ENCODE results near the gene GPA33. TPM values are rescaled to one million over a fixed set of nuclear protein-coding genes. Genes with fewer than 3 reads are reported as not detected.

The GPA33 gene
- total and polyA plus RNA-seq, 9 of the 15 experiments (the other 6 are each of a cell fraction or from before 2014, with no cell fraction given), result 0.13 TPM; not detected in 8

DNA sequence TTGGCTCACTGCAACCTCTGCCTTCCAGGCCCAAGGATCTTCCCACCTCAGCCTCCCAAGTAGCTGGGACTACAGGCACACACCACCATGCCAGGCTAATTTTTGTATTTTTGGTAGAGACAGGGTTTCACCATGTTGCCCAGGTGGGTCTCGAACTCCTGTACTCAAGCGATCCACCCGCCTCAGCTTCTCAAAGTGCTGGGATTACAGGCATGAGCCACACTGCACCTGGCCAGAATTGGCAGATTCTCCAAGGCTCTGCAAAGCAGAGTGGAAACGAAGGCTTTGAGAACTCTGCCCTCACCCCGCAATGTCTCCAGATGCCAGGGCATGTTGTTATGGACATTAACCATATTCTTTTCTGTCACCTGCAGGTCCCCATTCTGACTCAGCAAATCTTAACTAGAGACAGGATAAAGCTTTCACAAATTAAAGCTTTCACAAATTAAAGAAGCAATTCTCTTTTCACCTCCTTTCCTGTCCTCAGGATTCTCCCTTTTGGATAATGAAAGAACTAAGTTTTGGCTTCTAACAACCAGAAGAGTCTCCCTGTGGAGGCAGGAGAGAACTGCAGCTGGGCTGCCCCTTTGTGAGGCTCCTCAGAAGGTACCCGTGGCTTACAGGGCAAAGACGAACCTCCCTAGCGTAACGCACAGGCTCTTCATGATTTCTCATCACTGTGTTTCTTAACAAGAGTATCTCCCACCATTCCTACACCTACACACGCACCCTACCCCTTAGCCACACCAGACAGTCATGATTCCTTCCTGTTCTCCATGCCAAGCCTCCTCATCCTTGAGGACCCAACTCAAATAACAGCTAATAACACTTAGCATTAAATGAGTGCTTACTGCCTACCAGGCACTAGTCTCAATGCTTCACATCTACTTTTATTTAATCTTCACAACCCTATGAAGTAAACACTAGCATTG, 29.8 kb downstream of the GPA33 start:
- FAIRE-seq, result no peak

More for the DNA sequence above, 29.8 kb downstream of the GPA33 start:
- no peak overlapping the region for H3K4me3 ChIP-seq
- no peaks in the 10 kb centered on the region for H3K36me3 ChIP-seq (ENCODE audit: control insufficient read depth, insufficient read depth, low read length)
- in situ Hi-C loops (cut with MboI) (loop anchor here (10.0 kb wide), 1 partner anchor 634 kb away; no protein-coding TSS in a partner anchor), intact Hi-C loops (cut with micrococcal nuclease) (no loop called here)
- DNase-seq (ENCODE audit: extremely low read depth in 1 of 4, low spot score in 3 of 4), result peak in 2 of 4 experiments; percentile 26 to 32
- POLR2A ChIA-PET, result interaction anchor here (0.6 to 3.7 kb wide), 3 partner anchors 10 to 256 kb away, joined by 3 to 11 read pairs (median 3); no protein-coding TSS in a partner anchor
- H3K27ac ChIP-seq (ENCODE audit: extremely low read depth, low read depth, low read length), result no peak overlapping the region
- no peak overlapping the region for H3K4me2 ChIP-seq (ENCODE audit: insufficient read depth, low read length)
- CTCF ChIA-PET (ENCODE audit: low intra/inter-chr PET ratio), result interaction anchor here (0.9 to 3.8 kb wide), 3 partner anchors 149 to 481 kb away, joined by 4 to 32 read pairs (median 4); no protein-coding TSS in a partner anchor
- H3K27me3 ChIP-seq (ENCODE audit: control insufficient read depth in 2 of 2, insufficient read depth in 2 of 2, low read length in 2 of 2), result peaks cover 13 to 30% of the 10 kb centered on the region in 2 experiments; a peak in 4 of 5 replicates
- no peaks in the 10 kb centered on the region for H3K79me2 ChIP-seq (ENCODE audit: control insufficient read depth, insufficient read depth, low read length)
- WGBS (ENCODE audit: insufficient coverage, low coverage, missing lambda C conversion rate), result 20% methylated on average over 10 of the region's 10 CpGs
- no peaks in the 10 kb centered on the region; the same call in 1 of the 2 replicates for H4K20me1 ChIP-seq (replicated peaks; ENCODE audit: control insufficient read depth, insufficient read depth, low read length)
- no peaks in the 10 kb centered on the region for H3K9me3 ChIP-seq (replicated peaks; ENCODE audit: control insufficient read depth, insufficient read depth, low read depth, low read length)
- peaks cover 4 to 10% of the 10 kb centered on the region in 2 experiments; a peak in 3 of 5 replicates for H3K4me1 ChIP-seq (replicated peaks in 1 of 2; ENCODE audit: control insufficient read depth in 2 of 2, insufficient read depth in 2 of 2, low read length in 2 of 2)
- no TSS peak for BruUV-seq (replicated peaks)
- no peak overlapping the region for H3K9ac ChIP-seq (ENCODE audit: insufficient read depth in 1 of 2, low read depth in 2 of 2, low read length in 2 of 2)
- H2AFZ ChIP-seq (ENCODE audit: low read depth, low read length), result no peak overlapping the region
- H3K9me1 ChIP-seq (ENCODE audit: control insufficient read depth, insufficient read depth, low read length), result no peaks in the 10 kb centered on the region
- ATAC-seq, result peak; percentile 17; the same call in 1 of the 3 replicates
- TF ChIP-seq C11orf30 (IDR thresholded peaks at IDR 0.05; ENCODE audit: low read depth) (0 out of 2 replicates have a peak, but pooled peaks have one; percentile 30), ZNF316 (IDR thresholded peaks at IDR 0.05) (peak; percentile 64), KHSRP (IDR thresholded peaks at IDR 0.05) (no peak), ZNF668 (CRISPR knock-in tag; IDR thresholded peaks at IDR 0.05) (no peak), RAD21 (CRISPR knock-in tag; conservative IDR thresholded peaks at IDR 0.05 in 1 of 2, IDR thresholded peaks at IDR 0.05 in 1 of 2) (peak in 1 of 2 experiments; percentile 16; a peak in 1 of 4 replicates)
- TF ChIP-seq, protein P1, sequence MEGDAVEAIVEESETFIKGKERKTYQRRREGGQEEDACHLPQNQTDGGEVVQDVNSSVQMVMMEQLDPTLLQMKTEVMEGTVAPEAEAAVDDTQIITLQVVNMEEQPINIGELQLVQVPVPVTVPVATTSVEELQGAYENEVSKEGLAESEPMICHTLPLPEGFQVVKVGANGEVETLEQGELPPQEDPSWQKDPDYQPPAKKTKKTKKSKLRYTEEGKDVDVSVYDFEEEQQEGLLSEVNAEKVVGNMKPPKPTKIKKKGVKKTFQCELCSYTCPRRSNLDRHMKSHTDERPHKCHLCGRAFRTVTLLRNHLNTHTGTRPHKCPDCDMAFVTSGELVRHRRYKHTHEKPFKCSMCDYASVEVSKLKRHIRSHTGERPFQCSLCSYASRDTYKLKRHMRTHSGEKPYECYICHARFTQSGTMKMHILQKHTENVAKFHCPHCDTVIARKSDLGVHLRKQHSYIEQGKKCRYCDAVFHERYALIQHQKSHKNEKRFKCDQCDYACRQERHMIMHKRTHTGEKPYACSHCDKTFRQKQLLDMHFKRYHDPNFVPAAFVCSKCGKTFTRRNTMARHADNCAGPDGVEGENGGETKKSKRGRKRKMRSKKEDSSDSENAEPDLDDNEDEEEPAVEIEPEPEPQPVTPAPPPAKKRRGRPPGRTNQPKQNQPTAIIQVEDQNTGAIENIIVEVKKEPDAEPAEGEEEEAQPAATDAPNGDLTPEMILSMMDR (IDR thresholded peaks at IDR 0.05 in 2 of 3, conservative IDR thresholded peaks at IDR 0.05 in 1 of 3; ENCODE audit: insufficient read depth in 2 of 3, low read depth in 1 of 3, low read length in 3 of 3), result peak in 2 of 3 experiments; percentile 23 to 37; a peak in 2 of 6 replicates
